Measurements from ENCODE around the gene AURKA.

AURKA gene

DNA sequence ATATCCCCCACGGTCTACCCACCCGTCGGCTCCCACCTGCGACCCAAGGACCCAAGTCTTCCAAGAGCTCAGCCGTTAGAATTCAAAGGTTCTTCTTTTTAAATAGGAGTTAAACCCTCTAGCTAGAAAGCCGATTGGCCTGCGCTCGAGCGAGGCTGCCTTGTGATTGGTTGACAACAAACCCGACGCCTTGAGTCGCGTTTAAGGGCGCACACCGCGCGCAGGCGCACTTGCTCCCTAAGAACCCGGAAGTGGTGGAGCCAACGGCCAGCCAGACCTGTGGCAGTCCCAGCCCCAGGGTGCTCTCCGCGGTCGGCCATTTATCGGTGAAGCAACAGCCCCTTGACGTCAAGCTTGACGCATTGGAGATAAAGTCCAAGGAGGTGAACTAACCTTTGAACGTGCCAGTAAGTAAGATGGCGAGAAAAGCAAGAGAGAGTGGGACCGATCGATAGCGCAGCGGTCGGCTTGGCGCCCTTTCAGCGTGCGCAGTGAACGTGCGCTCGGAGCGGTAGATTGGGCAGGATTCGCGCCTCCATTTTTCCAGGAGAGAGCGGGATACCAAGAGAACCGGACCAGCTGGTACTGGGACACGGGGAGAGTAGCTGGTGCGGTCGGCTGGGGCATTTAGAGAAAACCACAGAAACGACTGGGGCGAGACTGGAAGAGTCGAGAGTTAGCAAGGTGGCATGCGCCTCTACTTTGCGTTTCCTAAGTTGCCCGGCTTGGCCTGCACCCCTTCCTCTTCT lies at the start of gene AURKA, which contains the start of gene CSTF1:
Gene AURKA, minus strand, starts transcription at position 84 of the 749 bp plus-strand sequence. CDS start 4,018 bp downstream, outside the sequence.
Gene CSTF1, plus strand, starts transcription at position 514 of the 749 bp plus-strand sequence. CDS start 2,908 bp downstream, outside the sequence.
- peak; percentile 100 for DNase-seq (ENCODE audit: low spot score)

DNA sequence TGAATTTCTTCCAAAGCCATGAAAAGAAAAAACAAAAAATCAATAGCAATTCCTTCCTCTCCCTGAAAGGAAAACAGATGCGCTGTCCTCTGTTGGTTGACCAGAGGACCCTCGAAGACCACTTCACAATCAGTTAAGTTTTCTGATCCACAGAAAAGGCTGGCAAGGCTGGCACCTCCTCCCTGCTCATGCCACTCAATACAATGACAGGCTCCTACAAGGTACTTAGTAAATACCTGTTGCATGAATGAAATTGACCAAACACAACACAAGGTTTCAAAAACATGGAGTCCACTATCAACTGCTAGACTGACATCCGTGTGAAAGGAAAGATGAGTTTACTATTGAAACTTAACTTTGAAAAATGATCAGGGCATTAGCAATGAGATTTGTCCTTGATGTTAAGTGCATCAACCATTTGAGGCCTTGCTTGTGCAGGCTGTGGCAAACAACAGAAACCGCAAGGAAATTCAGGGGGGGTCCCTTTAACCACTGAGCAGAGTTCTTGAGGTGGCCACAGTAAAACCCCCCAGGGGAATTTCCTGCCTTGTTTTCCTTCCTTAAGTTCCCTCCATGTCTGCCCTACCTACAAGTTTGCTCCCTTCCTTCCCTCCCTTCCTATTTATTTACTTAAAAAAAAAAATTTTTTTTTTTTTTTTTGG lies 48.5 kb upstream of the AURKA start:
- DNase-seq (ENCODE audit: low spot score) = no peak

DNA sequence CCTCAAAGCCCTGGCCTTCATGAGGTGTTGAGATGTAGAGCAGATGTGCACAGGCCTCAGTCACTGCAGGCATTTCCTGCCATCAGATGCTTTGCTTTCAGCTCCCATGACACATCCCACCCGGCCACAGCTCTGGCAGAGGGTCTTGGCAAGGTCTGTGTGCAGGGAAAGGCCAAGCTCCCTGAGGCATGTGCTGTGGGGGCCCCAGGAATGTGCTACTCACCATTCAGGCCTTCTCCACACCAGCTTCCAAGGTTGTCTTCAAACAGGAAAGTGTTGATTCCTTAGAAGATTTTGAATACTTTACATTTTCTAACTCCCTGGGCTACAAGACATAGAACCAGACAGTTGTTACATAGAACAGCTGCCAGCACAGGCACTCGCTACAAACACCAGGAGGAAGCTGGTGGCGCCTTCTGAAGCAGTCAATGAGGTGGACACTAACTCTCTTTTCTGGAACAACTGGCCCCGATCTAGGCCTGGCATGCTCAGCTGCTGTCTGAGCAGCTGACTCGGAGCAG lies 47.8 kb upstream of the AURKA start:
- DNase-seq (ENCODE audit: low spot score) = no peak

DNA sequence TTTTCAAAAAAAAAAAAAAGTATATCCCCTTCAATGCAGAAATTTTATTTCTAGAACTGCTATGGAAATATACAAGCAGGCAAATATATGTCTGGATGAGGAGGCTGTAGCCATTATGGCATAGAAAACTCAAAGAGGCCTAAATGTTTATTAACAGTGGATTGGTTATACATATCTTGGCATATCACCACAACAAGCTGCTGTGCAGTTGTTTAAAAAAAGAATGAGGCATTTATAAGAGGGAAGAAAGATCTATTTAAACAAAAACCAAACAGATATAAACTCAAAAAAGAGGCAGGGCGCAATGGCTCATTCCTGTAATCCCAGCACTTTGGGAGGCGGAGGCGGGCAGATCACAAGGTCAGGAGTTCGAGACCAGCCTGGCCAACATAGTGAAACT lies 46.3 kb upstream of the AURKA start:
- no peak for DNase-seq (ENCODE audit: low spot score)

DNA sequence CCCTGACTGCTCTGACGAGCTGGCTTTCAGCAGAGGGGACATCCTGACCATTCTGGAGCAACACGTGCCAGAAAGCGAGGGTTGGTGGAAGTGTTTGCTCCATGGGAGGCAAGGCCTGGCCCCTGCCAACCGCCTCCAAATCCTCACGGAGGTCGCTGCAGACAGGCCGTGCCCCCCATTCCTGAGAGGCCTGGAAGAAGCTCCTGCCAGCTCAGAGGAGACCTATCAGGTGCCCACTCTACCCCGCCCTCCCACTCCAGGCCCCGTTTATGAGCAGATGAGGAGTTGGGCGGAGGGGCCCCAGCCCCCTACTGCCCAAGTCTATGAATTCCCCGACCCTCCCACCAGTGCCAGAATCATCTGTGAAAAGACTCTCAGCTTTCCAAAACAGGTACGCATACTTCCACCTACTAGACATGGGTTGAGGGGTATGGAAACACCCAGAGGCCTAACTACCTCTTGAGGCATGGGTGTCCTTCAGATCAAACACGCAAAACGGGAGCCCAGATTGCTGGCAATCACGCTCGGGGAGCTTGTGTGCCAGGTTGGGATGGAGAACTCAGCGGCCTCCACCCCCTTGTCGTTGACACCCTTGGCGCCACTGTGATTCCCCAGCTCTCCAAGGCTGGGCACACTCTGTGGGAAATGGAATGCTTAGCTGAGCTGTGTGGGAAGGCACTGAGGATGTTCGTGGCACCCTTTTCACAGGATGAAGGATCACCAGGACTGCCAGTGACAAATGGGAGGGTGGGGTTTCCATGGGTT lies 45.4 kb upstream of the AURKA start:
- no peak for DNase-seq (ENCODE audit: low spot score)

DNA sequence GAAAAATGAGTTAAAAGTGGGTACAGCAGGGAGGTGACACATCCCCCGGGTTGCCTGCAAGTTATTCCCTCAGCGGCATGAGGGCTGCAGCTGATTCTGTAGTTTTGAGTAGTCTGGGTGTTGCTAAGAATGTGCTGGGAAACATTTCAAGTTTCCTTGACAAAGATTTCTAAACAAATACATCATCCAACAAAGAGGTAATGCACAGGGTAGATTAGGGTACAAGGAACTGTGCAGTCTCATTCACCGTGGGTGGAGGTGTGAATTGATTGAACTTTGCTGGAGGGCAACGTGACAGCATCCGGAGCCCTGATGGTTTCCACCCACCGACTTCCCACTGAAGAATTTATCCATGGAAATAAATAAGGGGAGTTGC lies 41.9 kb upstream of the AURKA start:
- DNase-seq (ENCODE audit: low spot score) = no peak

DNA sequence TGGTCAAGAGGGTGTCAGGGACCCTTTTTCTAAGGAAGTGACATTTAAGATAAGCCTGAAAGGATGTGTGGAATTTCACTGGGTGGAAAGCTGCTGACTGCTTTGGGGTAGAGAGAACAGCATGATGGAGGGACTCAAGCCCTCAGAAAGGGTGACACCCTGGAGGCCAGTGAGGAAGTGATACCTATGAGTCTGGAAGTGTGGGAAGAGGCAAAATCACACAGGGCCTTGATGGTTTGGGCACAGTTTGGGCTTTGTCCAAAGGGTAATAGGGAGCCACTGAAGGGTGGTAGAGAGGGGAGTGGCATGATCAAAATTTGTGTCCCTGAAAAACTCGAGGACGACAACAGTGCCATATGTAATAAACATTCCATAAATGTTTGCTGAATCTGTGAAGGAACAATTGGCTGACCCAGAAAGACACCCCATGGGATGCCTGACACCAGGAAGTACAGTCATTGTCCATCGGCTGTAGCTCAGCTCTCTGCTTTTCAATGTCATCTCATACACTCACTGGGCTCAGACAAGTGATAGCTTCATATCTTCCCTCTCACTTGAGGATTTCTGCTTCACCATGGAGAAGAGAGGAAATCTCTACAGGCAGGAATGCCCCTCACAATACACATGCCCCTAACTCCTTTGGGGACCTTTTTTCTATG lies 41.3 kb upstream of the AURKA start:
- no peak for DNase-seq (ENCODE audit: low spot score)

DNA sequence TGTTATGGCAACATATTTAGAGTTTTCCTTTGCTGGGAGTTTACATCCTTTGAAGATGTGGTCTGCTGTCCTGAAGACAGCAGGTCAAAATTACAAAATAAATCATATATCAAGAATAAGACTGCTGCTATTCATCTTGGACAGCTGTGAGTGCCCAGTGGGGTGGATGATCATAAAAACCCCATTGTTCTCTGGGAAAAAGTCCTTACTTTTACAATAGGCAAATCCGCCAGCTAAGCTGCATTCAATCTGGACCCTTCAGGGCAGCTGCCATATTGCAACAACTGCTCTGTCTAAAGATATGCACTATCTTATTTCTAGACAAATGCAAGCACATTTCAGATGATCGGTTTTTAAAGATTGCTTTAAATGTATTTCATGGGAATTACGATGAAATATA lies 39.5 kb upstream of the AURKA start:
- no peak for DNase-seq (ENCODE audit: low spot score)

DNA sequence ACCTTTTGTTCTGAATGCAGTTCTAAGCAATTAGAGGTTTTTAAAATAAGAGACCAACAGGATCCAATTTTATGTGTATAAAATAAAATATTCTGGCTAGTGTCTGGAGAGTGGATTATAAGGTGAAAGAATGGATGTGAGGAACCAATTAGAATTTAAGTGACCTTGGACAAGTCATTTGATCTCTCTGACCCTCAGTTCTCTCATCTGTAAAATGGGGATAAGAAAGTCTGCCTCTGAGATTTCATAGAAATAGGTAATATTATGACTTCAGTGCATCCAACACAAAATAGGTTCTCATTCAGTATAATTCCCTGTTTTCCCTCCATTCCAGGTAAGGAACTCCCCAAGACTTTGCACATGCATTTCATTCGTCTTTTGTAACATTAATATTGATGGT lies 38.9 kb upstream of the AURKA start:
- DNase-seq (ENCODE audit: low spot score) = no peak

DNA sequence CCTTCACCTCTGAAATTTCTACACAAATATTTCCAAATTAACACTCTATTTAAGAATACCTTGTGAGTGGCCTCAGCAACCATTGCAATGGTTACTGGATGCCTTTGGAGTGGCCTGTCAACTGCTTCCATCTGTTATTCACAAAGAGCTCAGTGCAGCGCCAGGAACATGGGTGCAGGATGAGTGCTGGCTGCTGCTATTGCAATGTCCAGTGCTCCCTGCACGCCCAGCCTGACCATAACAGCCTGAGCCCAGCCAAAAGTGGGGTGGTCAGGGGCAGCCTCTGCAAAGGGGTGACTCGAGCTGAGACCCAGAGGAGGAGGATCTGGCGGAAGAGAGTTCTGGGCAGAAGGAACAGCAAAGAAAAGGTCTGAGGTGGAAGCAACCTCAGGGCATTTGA lies 38.4 kb upstream of the AURKA start:
- DNase-seq (ENCODE audit: low spot score) = no peak

DNA sequence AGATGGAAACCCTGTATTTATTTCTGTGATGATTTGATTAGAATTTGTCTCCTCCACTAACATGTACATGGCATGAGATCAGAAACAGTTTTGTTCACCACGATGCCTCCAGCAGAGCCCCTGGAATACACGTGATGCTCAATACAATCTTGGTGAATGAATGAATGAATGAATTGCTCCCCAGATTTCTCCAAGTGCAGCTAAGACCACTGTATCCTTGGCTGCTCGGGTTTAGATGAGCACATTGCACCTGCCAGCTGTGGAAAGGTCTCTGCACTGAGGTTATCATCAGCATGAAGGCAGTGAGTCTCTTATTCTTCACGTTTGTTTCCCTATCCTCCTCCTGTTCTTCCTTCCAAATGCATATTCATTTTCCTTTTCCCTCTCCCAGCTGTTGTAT lies 37.9 kb upstream of the AURKA start:
- no peak for DNase-seq (ENCODE audit: low spot score)

DNA sequence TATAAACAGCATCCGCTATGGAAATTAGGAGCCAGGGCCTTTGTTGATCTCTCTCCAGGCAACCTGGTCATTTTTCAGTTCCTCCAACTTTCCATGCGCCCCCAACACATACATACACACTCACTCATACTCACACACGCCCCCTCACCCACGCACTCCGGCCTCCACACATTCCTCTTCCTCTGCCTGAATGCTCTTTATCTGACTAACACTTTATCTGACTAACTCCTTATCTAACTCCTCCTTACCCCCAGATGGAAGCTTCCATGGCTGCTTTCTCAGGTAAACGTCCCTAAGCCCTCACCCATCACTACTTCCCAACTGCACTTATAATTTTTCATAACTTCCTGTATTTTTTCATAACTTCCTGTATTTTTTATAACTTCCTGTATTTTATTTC lies 37.5 kb upstream of the AURKA start:
- peak; percentile 23 for DNase-seq (ENCODE audit: low spot score)

DNA sequence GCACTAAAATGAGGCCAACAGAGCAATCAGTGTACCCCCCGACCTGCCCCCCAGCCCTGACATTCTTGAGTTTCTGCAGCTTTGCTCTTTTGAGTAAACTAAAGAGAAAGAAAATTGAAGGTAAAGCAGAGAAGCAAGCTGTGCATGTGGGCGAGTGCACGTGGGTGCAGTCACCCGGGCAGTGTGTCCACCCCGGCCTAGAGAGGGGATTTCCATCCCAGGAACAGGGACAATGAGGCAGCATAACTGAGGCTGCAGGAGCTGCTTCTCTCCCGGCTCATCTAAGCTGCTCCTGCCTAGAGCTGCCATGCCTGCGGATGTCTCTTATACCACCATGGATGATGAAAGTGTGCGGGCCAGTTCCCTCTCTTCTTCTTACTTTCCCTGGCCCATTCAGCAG lies 36.9 kb upstream of the AURKA start:
- no peak for DNase-seq (ENCODE audit: low spot score)

DNA sequence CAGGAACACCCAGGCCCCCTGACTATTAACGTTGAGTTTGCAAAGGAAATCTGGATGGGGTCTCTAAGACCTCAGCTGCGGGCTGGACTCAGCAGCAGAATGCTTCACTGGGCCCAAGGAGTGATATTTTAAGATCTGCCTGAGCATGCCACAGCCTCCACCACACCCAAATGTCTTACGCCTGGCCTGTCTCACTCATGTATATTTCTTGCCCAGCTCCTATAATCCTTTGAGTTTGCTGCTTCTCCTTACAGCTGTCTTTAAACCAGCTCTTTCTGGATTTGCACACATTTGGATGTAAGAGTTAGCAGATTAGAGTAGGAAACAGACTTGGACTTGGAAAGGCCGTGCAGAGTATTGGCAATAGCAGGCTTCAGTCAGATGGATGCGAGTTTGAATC lies 36.4 kb upstream of the AURKA start:
- no peak for DNase-seq (ENCODE audit: low spot score)

DNA sequence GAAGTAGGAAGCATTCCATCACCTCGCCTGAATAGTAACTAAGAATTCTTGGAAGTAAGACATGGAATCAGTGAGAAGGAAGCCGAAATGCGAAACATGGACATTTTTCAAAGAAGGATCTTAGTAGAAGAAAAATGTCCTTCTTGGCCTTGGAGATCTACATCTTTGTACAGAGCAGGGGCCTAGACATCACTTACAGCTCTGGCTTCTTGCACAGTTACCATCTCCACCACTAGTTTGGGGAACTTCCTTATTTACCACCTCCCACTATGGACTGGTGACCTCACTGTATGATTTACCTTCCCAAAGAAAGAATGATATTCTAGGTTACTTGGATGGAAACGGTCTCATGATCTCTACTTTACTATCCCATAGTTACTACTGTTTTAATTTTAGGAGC lies 35.8 kb upstream of the AURKA start:
- no peak for DNase-seq (ENCODE audit: low spot score)

DNA sequence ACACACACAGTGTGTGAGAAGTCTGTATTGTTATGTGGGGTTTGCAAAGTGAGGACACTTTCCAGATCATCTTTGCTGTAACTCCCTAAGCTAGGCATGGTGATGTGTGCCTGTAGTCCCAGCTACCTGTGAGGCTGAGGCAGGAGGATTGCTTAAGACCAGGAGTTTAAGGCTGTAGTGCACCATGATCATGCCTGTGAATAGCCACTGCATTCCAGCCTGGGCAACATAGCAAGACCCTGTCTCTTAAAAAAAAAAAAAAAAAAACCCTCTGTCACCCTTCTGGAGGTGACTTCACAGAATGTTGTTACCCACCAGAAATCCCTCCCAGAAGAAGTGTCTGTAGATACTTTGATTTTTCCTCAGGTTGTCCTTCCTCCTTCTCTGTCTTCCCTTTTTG lies 34.9 kb upstream of the AURKA start:
- DNase-seq (ENCODE audit: low spot score) = no peak

DNA sequence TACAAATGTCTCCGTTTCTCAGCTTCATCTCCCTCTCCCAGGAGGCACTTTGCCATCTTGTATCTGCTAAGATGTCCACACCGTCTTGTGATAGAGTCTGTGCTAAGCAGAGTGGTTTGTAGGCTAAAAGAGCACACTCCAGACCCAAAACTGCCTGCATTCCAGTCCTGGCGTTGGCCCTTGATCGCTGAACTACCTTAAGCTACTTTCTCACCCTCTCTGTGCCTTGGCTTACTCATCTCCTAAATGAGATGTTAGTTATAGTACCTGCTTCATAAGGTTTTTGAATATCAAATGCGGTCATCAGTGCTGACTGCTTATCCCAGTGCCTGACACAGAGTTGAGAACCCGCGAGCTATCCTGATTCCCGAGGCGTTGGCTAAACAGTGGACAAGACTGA lies 34.0 kb upstream of the AURKA start:
- DNase-seq (ENCODE audit: low spot score) = no peak

DNA sequence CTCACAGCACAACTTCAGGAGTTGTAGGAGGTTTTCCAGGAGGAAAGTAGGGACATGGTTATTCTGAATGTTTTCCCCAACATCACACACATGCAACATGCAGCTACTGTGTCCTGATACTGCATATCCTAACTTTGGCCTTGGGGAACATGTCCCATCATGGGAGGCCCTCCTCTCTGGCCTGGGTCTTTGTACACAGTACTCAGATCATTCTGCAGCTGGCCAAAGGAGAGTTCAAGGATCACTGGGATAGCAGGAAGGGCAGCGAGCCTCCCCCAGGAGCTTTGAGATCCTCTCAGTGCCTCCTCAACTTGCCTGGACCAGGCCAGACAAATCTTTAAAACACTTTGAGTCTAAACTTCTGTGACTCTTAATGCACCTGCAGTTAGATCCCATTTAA lies 32.9 kb upstream of the AURKA start:
- DNase-seq (ENCODE audit: low spot score) = no peak

DNA sequence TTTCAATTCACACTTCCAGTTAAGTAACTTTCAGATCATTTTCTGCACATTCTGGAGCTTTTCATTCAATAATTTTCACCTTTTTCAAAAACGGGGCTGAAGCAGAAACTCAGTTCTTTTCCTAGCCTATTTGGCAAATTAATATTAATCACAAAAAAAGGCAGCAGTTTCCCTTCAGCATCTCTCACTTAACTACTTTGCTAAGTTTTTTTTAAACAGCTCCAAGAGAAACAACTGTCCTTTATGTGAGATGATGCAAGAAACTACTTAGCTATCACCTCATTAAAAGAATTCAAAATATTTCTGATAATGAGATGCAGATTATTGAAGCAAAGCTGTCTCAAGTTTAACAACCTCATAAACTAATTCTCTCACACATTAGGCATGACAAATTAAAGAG lies 31.9 kb upstream of the AURKA start:
- no peak for DNase-seq (ENCODE audit: low spot score)

DNA sequence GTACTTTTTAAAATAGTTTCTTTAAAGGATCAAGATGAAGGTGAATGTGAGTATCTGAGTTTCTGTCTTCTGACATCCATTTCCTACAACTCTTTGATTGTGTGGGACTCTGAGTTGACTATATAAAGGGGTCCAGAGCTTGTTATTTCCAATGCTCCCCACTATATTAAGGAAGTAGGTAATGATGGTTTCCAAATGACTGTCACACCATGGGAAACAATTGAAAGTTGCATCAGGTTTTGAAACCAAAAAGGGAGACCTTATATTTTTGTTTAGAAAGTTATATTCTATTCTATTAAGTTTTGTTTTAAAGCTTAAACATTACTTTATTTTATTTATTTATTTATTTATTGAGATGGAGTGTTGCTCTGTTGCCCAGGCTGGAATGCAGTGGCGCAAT lies 31.2 kb upstream of the AURKA start:
- DNase-seq (ENCODE audit: low spot score) = no peak

DNA sequence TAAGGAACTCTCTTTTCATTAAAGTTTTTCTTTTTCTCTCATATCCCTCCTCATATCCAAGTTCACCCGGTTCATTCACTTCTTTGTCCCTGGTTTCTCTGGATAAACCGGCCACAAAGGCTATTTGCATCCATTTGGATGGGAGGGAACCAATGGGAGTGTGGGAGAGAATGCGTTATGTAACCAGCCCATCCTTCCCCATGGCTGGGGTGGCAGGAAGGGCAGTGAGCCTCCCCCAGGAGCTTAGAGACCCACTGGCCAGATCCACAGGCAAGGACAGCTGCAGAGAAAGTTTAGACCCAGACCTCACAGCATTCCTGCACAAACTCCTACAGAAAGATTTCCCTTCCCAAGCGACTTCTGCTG lies 30.8 kb upstream of the AURKA start:
- DNase-seq (ENCODE audit: low spot score) = no peak

DNA sequence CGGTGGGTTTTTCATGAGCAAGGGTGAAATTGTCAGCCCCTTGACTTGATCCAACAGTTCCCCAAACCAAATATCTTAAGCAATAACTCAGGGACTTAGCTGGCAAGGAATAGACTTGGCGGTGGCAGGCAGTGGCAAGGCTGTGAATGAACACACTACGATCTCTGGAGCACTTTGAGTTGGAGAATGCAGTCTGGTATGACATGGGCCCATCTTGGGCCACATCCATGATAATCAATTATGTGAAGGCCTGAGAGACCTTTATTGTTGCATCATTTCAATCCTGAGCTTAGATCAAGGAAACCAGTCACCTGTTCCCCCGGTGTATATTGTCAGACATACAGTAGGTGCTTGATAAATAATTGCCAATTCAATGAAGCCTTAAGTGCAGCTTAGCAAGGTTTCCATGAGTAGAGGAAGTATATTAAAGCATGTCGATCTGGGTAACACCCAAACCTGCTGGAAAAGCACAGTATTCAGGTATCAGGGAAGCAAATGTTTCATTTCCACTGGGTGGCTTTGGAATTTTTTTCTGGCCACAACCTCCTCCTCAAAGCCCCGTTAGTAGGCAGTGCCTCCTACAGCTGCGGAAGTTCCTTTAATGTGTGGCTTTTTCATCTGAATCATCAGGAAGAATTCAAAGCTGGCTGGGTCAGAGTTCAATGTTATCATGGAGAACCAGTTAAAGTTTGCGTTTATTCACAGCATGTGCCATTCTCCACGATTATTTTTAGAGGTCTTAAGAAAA lies 30.2 kb upstream of the AURKA start:
- no peak for DNase-seq (ENCODE audit: low spot score)
